A673 (cell line): ENCODE measurements around the gene PLOD3.

Experiments
- CTCF ChIP-seq: fragments of 300-800, 200-600 bp; sonication (generic); conservative IDR thresholded peaks from 2 replicates; pipeline ENCODE4 v1.5.1; 2017; ENCODE audit warnings: low read depth, mild to moderate bottlenecking, antibody characterized with exemption, low read length, moderate library complexity, mixed read lengths
- EZH2 ChIP-seq: fragments of 200-600 bp; sonication (generic); IDR thresholded peaks from 2 replicates; pipeline ENCODE4 v1.6.1; 2017; ENCODE audit warnings: borderline replicate concordance, low read depth, mild to moderate bottlenecking, mixed read lengths, antibody characterized with exemption, low read length; ENCODE audit not compliant: poor library complexity, severe bottlenecking

GRCh38 chr7:101159696-101160674 lies 57.4 kb downstream of the PLOD3 start:
- TF ChIP-seq CTCF (no peak), EZH2 (no peak)
